Naive thymus-derived CD4-positive, alpha-beta T cell (primary cell): ENCODE data around the gene HBG2. TPM values are rescaled to one million over a fixed set of nuclear protein-coding genes. Genes with fewer than 3 reads are reported as not detected.

Experiments used
- ATAC-seq: fragments of 150-1000 bp; cut with Tn5 transposase; 2 replicates; pipeline ENCODE4 v1.10.0; 2021; ENCODE audit warnings: mild to moderate bottlenecking, moderate library complexity
- CTCF ChIA-PET: fragments of 350-600 bp; sonication (Branson Sonifier 250); formaldehyde crosslinking; loops from one replicate; lab custom pipeline; 2021; ENCODE audit warnings: antibody characterized with exemption; lab: Charles Lee
- POLR2A ChIA-PET: fragments of 350-600 bp; sonication (Branson Sonifier 250); formaldehyde crosslinking; loops from one replicate; lab custom pipeline; 2021; ENCODE audit warnings: antibody characterized with exemption, inconsistent platforms; lab: Charles Lee
- DNase-seq, 9 donors: peaks; one replicate each; pipeline versions ENCODE4 v3.0.0 to v3.0.0-alpha.2; 2020 to 2022; ENCODE audit warnings: mixed read lengths in 1 of 9
- H3K27ac ChIP-seq: one replicate; pipeline ENCODE4 v1.7.0; 2013; ENCODE audit warnings: mild to moderate bottlenecking, low read depth, low read length, moderate library complexity
- H3K27me3 ChIP-seq, 2 donors: one replicate each; pipeline ENCODE4 v1.7.0; 2013; ENCODE audit warnings: low read length in 2 of 2, mild to moderate bottlenecking in 2 of 2, moderate library complexity in 2 of 2; ENCODE audit not compliant: control insufficient read depth in 2 of 2, insufficient read depth in 2 of 2
- H3K36me3 ChIP-seq, 3 experiments: 1 replicate in 2 of 3; 2 replicates in 1 of 3; pipeline ENCODE4 v1.7.0; 2013; ENCODE audit warnings: low read length in 3 of 3, mild to moderate bottlenecking in 3 of 3, moderate library complexity in 1 of 3; ENCODE audit not compliant: insufficient read depth in 3 of 3, control insufficient read depth in 2 of 3
- H3K4me1 ChIP-seq, 2 donors: one replicate each; pipeline ENCODE4 v1.7.0; 2013; ENCODE audit warnings: low read length in 2 of 2, mild to moderate bottlenecking in 2 of 2, moderate library complexity in 1 of 2; ENCODE audit not compliant: control insufficient read depth in 2 of 2, insufficient read depth in 2 of 2
- H3K4me3 ChIP-seq: 2 replicates; pipeline ENCODE4 v1.7.0; 2013; ENCODE audit warnings: mild to moderate bottlenecking, low read length
- H3K9me3 ChIP-seq, 3 experiments: 1 replicate in 2 of 3; 2 replicates in 1 of 3; pipeline ENCODE4 v1.7.0; 2013; ENCODE audit warnings: low read length in 3 of 3; ENCODE audit not compliant: control insufficient read depth in 2 of 3
- H3K27ac Mint-ChIP-seq, 9 donors: one replicate each; pipeline ENCODE4 v1.8.0; 2020 to 2022; ENCODE audit warnings: mixed read lengths in 9 of 9, mild to moderate bottlenecking in 8 of 9, moderate library complexity in 5 of 9, inconsistent platforms in 2 of 9
- H3K27me3 Mint-ChIP-seq, 5 donors: one replicate each; pipeline ENCODE4 v1.8.0; 2021 to 2022; ENCODE audit warnings: mixed read lengths in 5 of 5, mild to moderate bottlenecking in 1 of 5
- H3K36me3 Mint-ChIP-seq, 5 donors: one replicate each; pipeline ENCODE4 v1.8.0; 2020 to 2022; ENCODE audit warnings: mixed read lengths in 5 of 5, mild to moderate bottlenecking in 3 of 5, inconsistent platforms in 1 of 5
- H3K4me1 Mint-ChIP-seq, 7 donors: one replicate each; pipeline ENCODE4 v1.8.0; 2020 to 2022; ENCODE audit warnings: mixed read lengths in 7 of 7, mild to moderate bottlenecking in 3 of 7, inconsistent platforms in 1 of 7
- H3K4me3 Mint-ChIP-seq, 10 donors: one replicate each; pipeline ENCODE4 v1.8.0; 2020 to 2022; ENCODE audit warnings: mild to moderate bottlenecking in 10 of 10, mixed read lengths in 10 of 10, moderate library complexity in 6 of 10, inconsistent platforms in 2 of 10
- H3K9me3 Mint-ChIP-seq, 11 donors: one replicate each; pipeline ENCODE4 v1.8.0; 2020 to 2022; ENCODE audit warnings: mixed read lengths in 11 of 11, mild to moderate bottlenecking in 4 of 11, inconsistent platforms in 1 of 11, moderate library complexity in 1 of 11
- intact Hi-C, 2 donors: fragments of 100-400 bp; cut with micrococcal nuclease; formaldehyde crosslinking; loops; one replicate each; pipeline ENCODE4 v1.15.1; 2023
- polyA plus RNA-seq, 2 donors: library from polyadenylated mRNA; unstranded; fragments of 300-500 nt; fragmentation: Illumina TruSeq; gene quantifications; one replicate each; pipeline ENCODE4 v1.2.3, GENCODE V29; 2021
- total RNA-seq, 6 experiments: library from RNA in 5 of 6; stranded (reverse) in 5 of 6; gene quantifications; 1 replicate in 5 of 6; 2 replicates in 1 of 6; pipeline ENCODE4 v1.2.3 and lab custom pipeline; 2021 to 2026

The HBG2 gene
- total and polyA plus RNA-seq, 7 experiments from 2014 or later = not detected

- no peak within 1 kb of the TSS for H3K4me3 ChIP-seq
- Mint-ChIP-seq H3K27ac (no peak within 1 kb of the TSS), H3K4me3 (no peak within 1 kb of the TSS), H3K4me1 (peaks cover 0 to 6% (median 0%) of the 10 kb centered on the region in 7 donors), H3K36me3 (no peaks in the 10 kb centered on the region), H3K27me3 (peaks cover 5 to 31% (median 13%) of the 10 kb centered on the region in 5 donors), H3K9me3 (no peaks in the 10 kb centered on the region)
- intact Hi-C loops = no loop called here
- DNase-seq (no peak), ATAC-seq (no peak)
- ChIA-PET CTCF (no interaction called here), POLR2A (no interaction called here)
- no peaks in the 10 kb centered on the region for H3K9me3 ChIP-seq
- no peaks in the 10 kb centered on the region for H3K36me3 ChIP-seq
- no peaks in the 10 kb centered on the region for H3K27me3 ChIP-seq
- H3K4me1 ChIP-seq = no peaks in the 10 kb centered on the region
- no peak within 1 kb of the TSS for H3K27ac ChIP-seq
Measured at GRCh38 chr11:5234381-5234834, 20.2 kb downstream of the HBG2 start, which contains the start of gene HBD. TSS of gene HBD (minus strand) at chr11:5234483. CDS start at chr11:5234433, 50 bp downstream.

- Mint-ChIP-seq H3K36me3 (no peaks in the 10 kb centered on the region), H3K4me1 (peaks cover 0 to 6% (median 0%) of the 10 kb centered on the region in 7 donors), H3K27me3 (peaks cover 0 to 21% (median 13%) of the 10 kb centered on the region in 5 donors), H3K27ac (no peak overlapping the region), H3K9me3 (no peaks in the 10 kb centered on the region), H3K4me3 (no peak overlapping the region)
- no peak overlapping the region for H3K27ac ChIP-seq
- no peaks in the 10 kb centered on the region for H3K36me3 ChIP-seq
- intact Hi-C loops = no loop called here
- no peaks in the 10 kb centered on the region for H3K27me3 ChIP-seq
- ChIA-PET CTCF (no interaction called here), POLR2A (no interaction called here)
- no peaks in the 10 kb centered on the region for H3K9me3 ChIP-seq
- ATAC-seq = no peak
- no peak overlapping the region for H3K4me3 ChIP-seq
- no peaks in the 10 kb centered on the region for H3K4me1 ChIP-seq
- no peak for DNase-seq
Measured at GRCh38 chr11:5233307-5233706, 21.3 kb downstream of the HBG2 start.

- Histone ChIP-seq H3K4me3 (no peak overlapping the region), H3K9me3 (no peaks in the 10 kb centered on the region), H3K27me3 (no peaks in the 10 kb centered on the region), H3K4me1 (no peaks in the 10 kb centered on the region), H3K27ac (no peak overlapping the region), H3K36me3 (no peaks in the 10 kb centered on the region)
- Mint-ChIP-seq H3K4me3 (no peak overlapping the region), H3K4me1 (peaks cover 0 to 6% (median 0%) of the 10 kb centered on the region in 7 donors), H3K27me3 (peaks cover 0 to 21% (median 12%) of the 10 kb centered on the region in 5 donors), H3K9me3 (no peaks in the 10 kb centered on the region), H3K36me3 (no peaks in the 10 kb centered on the region), H3K27ac (no peak overlapping the region)
- CTCF ChIA-PET = no interaction called here
- intact Hi-C loops = no loop called here
- ATAC-seq (no peak), DNase-seq (no peak)
- POLR2A ChIA-PET = no interaction called here
Measured at GRCh38 chr11:5232821-5233220, 21.8 kb downstream of the HBG2 start.

- Mint-ChIP-seq H3K9me3 (no peaks in the 10 kb centered on the region), H3K4me1 (peaks cover 0 to 6% (median 0%) of the 10 kb centered on the region in 7 donors), H3K4me3 (no peak overlapping the region), H3K36me3 (no peaks in the 10 kb centered on the region), H3K27ac (no peak overlapping the region), H3K27me3 (peaks cover 0 to 19% (median 9%) of the 10 kb centered on the region in 5 donors)
- Histone ChIP-seq H3K36me3 (no peaks in the 10 kb centered on the region), H3K9me3 (no peaks in the 10 kb centered on the region), H3K27ac (no peak overlapping the region), H3K27me3 (no peaks in the 10 kb centered on the region), H3K4me1 (no peaks in the 10 kb centered on the region), H3K4me3 (no peak overlapping the region)
- ATAC-seq (no peak), DNase-seq (no peak)
- ChIA-PET POLR2A (no interaction called here), CTCF (no interaction called here)
- intact Hi-C loops = no loop called here
Measured at GRCh38 chr11:5232176-5232575, 22.4 kb downstream of the HBG2 start.

GRCh38 chr11:5231111-5231510 lies 23.5 kb downstream of the HBG2 start:
- peaks cover 0 to 6% (median 0%) of the 10 kb centered on the region in 7 donors for H3K4me1 Mint-ChIP-seq
- no peak overlapping the region for H3K4me3 ChIP-seq
- no peak overlapping the region for H3K27ac Mint-ChIP-seq
- H3K36me3 ChIP-seq = no peaks in the 10 kb centered on the region
- H3K27ac ChIP-seq = no peak overlapping the region
- ChIA-PET POLR2A (no interaction called here), CTCF (no interaction called here)
- ATAC-seq = no peak
- H3K36me3 Mint-ChIP-seq = no peaks in the 10 kb centered on the region
- no peak for DNase-seq
- no peaks in the 10 kb centered on the region for H3K9me3 Mint-ChIP-seq
- peaks cover 0 to 17% (median 7%) of the 10 kb centered on the region in 5 donors for H3K27me3 Mint-ChIP-seq
- H3K4me3 Mint-ChIP-seq = no peak overlapping the region
- no peaks in the 10 kb centered on the region for H3K27me3 ChIP-seq
- H3K9me3 ChIP-seq = no peaks in the 10 kb centered on the region
- no peaks in the 10 kb centered on the region for H3K4me1 ChIP-seq
- intact Hi-C loops = no loop called here

- H3K4me3 ChIP-seq = no peak overlapping the region
- peaks cover 0 to 6% (median 0%) of the 10 kb centered on the region in 7 donors for H3K4me1 Mint-ChIP-seq
- ChIA-PET POLR2A (no interaction called here), CTCF (no interaction called here)
- intact Hi-C loops = no loop called here
- H3K9me3 Mint-ChIP-seq = no peaks in the 10 kb centered on the region
- ATAC-seq (no peak), DNase-seq (no peak)
- no peak overlapping the region for H3K27ac ChIP-seq
- H3K27me3 Mint-ChIP-seq = peaks cover 0 to 9% (median 5%) of the 10 kb centered on the region in 5 donors
- no peaks in the 10 kb centered on the region for H3K36me3 Mint-ChIP-seq
- H3K9me3 ChIP-seq = no peaks in the 10 kb centered on the region
- H3K4me1 ChIP-seq = no peaks in the 10 kb centered on the region
- no peaks in the 10 kb centered on the region for H3K27me3 ChIP-seq
- H3K4me3 Mint-ChIP-seq = no peak overlapping the region
- no peaks in the 10 kb centered on the region for H3K36me3 ChIP-seq
- no peak overlapping the region for H3K27ac Mint-ChIP-seq
Measured at GRCh38 chr11:5230266-5230665, 24.3 kb downstream of the HBG2 start.

- Histone ChIP-seq H3K4me1 (no peaks in the 10 kb centered on the region), H3K4me3 (no peak overlapping the region), H3K9me3 (no peaks in the 10 kb centered on the region), H3K27ac (no peak overlapping the region), H3K27me3 (no peaks in the 10 kb centered on the region), H3K36me3 (no peaks in the 10 kb centered on the region)
- no peak for ATAC-seq
- H3K4me3 Mint-ChIP-seq = no peak overlapping the region
- no peaks in the 10 kb centered on the region for H3K36me3 Mint-ChIP-seq
- intact Hi-C loops = no loop called here
- peaks cover 0 to 8% (median 7%) of the 10 kb centered on the region in 5 donors for H3K27me3 Mint-ChIP-seq
- H3K4me1 Mint-ChIP-seq = peaks cover 0 to 6% (median 0%) of the 10 kb centered on the region in 7 donors
- CTCF ChIA-PET = no interaction called here
- DNase-seq = no peak
- no peaks in the 10 kb centered on the region for H3K9me3 Mint-ChIP-seq
- H3K27ac Mint-ChIP-seq = no peak overlapping the region
- POLR2A ChIA-PET = no interaction called here
Measured at GRCh38 chr11:5229796-5230195, 24.8 kb downstream of the HBG2 start.
